ENCODE data around the gene IFNGR2. TPM values are rescaled to one million over a fixed set of nuclear protein-coding genes. Genes with fewer than 3 reads are reported as not detected.

The IFNGR2 gene
- total and polyA plus RNA-seq, 2 of the 13 experiments (the other 11 are each of a cell fraction or from before 2014, with no cell fraction given), result 61.3 to 117 TPM

GRCh38 chr21:33403786-33404585 lies 773 bp downstream of the IFNGR2 start (continued):
- TF ChIP-seq TRIM22 (IDR thresholded peaks at IDR 0.05) (no peak), KDM3A (CRISPR knock-in tag; IDR thresholded peaks at IDR 0.05; ENCODE audit: low read depth) (no peak), ZNF83 (CRISPR knock-in tag; IDR thresholded peaks at IDR 0.05; ENCODE audit: borderline replicate concordance) (no peak), PAWR (CRISPR knock-in tag; IDR thresholded peaks at IDR 0.05; ENCODE audit: borderline replicate concordance) (no peak), ZNF589 (CRISPR knock-in tag; conservative IDR thresholded peaks at IDR 0.05) (no peak), MEF2D (CRISPR knock-in tag; IDR thresholded peaks at IDR 0.05) (no peak), E2F1 (CRISPR knock-in tag; IDR thresholded peaks at IDR 0.05) (no peak), NFE2L1 (CRISPR knock-in tag; IDR thresholded peaks at IDR 0.05; ENCODE audit: borderline replicate concordance) (no peak), ZNF230 (CRISPR knock-in tag; IDR thresholded peaks at IDR 0.05) (no peak), ZNF335 (CRISPR knock-in tag; IDR thresholded peaks at IDR 0.05) (no peak), SIX4 (CRISPR knock-in tag; IDR thresholded peaks at IDR 0.05) (no peak), ZNF3 (CRISPR knock-in tag; IDR thresholded peaks at IDR 0.05) (peak; percentile 36; the same call in 1 of the 2 replicates), ZFP91 (CRISPR knock-in tag; IDR thresholded peaks at IDR 0.05; ENCODE audit: borderline replicate concordance) (peak; percentile 38; the same call in 1 of the 2 replicates), LRRFIP1 (CRISPR knock-in tag; conservative IDR thresholded peaks at IDR 0.05) (no peak), MTA1 (CRISPR knock-in tag; IDR thresholded peaks at IDR 0.05; ENCODE audit: borderline replicate concordance) (no peak), SOX6 (IDR thresholded peaks at IDR 0.05) (no peak), SOX6 (CRISPR knock-in tag; IDR thresholded peaks at IDR 0.05) (no peak), ZMYM3 (CRISPR knock-in tag; IDR thresholded peaks at IDR 0.05) (no peak), EP300 (IDR thresholded peaks at IDR 0.05; ENCODE audit: low read depth in 2 of 2, low read length in 2 of 2) (no peak), EP300 (CRISPR knock-in tag; IDR thresholded peaks at IDR 0.05; ENCODE audit: borderline replicate concordance) (no peak), KLF16 (CRISPR knock-in tag; IDR thresholded peaks at IDR 0.05) (no peak), ZNF768 (CRISPR knock-in tag; IDR thresholded peaks at IDR 0.05) (0 out of 2 replicates have a peak, but pooled peaks have one; percentile 20), ZNF782 (CRISPR knock-in tag; IDR thresholded peaks at IDR 0.05; ENCODE audit: borderline replicate concordance) (no peak)

Data from HepG2 (cell line).